ENCODE data around the gene UVRAG. TPM values are rescaled to one million over a fixed set of nuclear protein-coding genes. Genes with fewer than 3 reads are reported as not detected.

Gene UVRAG
- total RNA-seq, 1 experiment from 2014 or later = 13.0 TPM

DNA sequence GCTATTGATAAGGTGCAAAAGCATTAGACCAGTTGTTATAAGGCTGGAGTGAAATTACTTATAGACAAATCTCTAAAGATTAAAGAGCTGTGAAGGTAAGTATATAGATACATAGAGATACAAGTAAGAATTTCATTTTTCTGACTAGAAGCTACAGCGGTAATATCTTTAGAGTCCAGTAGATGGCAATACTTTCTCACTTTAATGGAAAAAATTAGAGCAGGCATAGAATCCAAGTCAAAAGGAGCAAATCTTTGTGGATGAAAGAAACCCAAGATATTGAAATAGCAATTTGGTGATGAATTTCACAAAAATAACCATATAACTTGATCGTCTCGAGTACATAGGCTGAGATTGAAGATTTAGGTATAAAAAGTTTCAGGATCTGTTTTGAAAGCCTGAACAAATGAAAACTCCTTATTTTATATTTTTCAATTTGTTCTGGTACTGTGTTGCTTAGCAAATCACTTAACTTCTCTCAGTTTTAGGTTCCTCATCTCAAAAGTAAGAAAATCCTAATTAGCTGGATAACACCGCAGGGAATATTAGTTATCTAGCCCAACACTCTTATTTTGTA lies 81.9 kb downstream of the UVRAG start:
- TF ChIP-seq EZH2phosphoT487 (IDR thresholded peaks at IDR 0.05; ENCODE audit: borderline replicate concordance, low read length) = no peak
- no peak for TF ChIP-seq EZH2 (IDR thresholded peaks at IDR 0.05; ENCODE audit: low read length, unreplicated experiment)
- TF ChIP-seq, protein P1, sequence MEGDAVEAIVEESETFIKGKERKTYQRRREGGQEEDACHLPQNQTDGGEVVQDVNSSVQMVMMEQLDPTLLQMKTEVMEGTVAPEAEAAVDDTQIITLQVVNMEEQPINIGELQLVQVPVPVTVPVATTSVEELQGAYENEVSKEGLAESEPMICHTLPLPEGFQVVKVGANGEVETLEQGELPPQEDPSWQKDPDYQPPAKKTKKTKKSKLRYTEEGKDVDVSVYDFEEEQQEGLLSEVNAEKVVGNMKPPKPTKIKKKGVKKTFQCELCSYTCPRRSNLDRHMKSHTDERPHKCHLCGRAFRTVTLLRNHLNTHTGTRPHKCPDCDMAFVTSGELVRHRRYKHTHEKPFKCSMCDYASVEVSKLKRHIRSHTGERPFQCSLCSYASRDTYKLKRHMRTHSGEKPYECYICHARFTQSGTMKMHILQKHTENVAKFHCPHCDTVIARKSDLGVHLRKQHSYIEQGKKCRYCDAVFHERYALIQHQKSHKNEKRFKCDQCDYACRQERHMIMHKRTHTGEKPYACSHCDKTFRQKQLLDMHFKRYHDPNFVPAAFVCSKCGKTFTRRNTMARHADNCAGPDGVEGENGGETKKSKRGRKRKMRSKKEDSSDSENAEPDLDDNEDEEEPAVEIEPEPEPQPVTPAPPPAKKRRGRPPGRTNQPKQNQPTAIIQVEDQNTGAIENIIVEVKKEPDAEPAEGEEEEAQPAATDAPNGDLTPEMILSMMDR (conservative IDR thresholded peaks at IDR 0.05; ENCODE audit: low read depth, low read length) = peak; percentile 93
- no peaks in the 10 kb centered on the region for H3K79me2 ChIP-seq (ENCODE audit: low read length)
- DNase-seq (peak; percentile 82), ATAC-seq (peak; percentile 63; the same call in 1 of the 2 replicates)
- H2AFZ ChIP-seq (ENCODE audit: low read length) = no peak overlapping the region
- no peaks in the 10 kb centered on the region for H4K20me1 ChIP-seq (ENCODE audit: low read length)
- H3K4me2 ChIP-seq (ENCODE audit: low read length) = no peak overlapping the region
- BruUV-seq (replicated peaks) = no TSS peak
- no peaks in the 10 kb centered on the region for H3K9me3 ChIP-seq (ENCODE audit: low read length)
- H3K27ac ChIP-seq (ENCODE audit: low read length) = no peak overlapping the region
- no peaks in the 10 kb centered on the region for H3K4me1 ChIP-seq (ENCODE audit: insufficient read depth, low read length)
- CTCF ChIA-PET = interaction anchor here (0.5 to 1.8 kb wide), 8 partner anchors 110 to 312 kb away, joined by 3 to 17 read pairs (median 4); no protein-coding TSS in a partner anchor
- no peaks in the 10 kb centered on the region for H3K9me2 ChIP-seq (replicated peaks; ENCODE audit: low read length)
- no peaks in the 10 kb centered on the region for H3K27me3 ChIP-seq (ENCODE audit: low read length)
- intact Hi-C loops (cut with micrococcal nuclease) = loop anchor here (1.0 to 2.0 kb wide), 6 partner anchors 72 to 422 kb away; partner anchors contain the start of gene WNT11
- H3K36me3 ChIP-seq (ENCODE audit: low read depth, low read length) = 0 out of 2 replicates have a peak, but pooled peaks cover 4% of the 10 kb centered on the region
- H3K9ac ChIP-seq (ENCODE audit: low read length) = no peak overlapping the region
- no peak overlapping the region for H3K4me3 ChIP-seq (ENCODE audit: low read length)
- POLR2A ChIA-PET (ENCODE audit: unreplicated experiment) = interaction anchor here (0.6 kb wide), 1 partner anchor 292 kb away, joined by 3 read pairs; no protein-coding TSS in a partner anchor
- no peaks in the 10 kb centered on the region for H3F3A ChIP-seq (ENCODE audit: low read length, unreplicated experiment)

DNA sequence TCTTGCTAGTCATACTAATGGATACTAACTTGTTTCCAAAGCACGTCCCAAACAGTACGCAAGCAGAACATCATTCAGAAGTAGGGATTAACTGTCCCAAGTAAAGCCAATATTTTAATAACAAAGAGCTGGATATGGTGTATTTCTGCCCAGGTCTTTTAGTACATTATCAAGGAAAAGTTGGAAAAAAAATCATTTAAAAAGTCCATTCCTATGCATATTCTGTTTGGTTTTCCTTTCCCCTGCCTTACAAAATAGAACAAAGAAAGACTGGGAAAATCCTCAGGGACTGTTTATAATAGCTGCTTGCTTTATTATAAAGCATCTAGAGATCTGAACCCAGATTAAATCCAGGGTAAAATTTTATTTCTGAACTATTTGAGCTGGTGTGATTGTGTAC lies 83.9 kb downstream of the UVRAG start:
- no peak overlapping the region for H3K9ac ChIP-seq (ENCODE audit: low read length)
- H4K20me1 ChIP-seq (ENCODE audit: low read length) = no peaks in the 10 kb centered on the region
- no peak overlapping the region for H3K27ac ChIP-seq (ENCODE audit: low read length)
- no peak for TF ChIP-seq EZH2phosphoT487 (IDR thresholded peaks at IDR 0.05; ENCODE audit: borderline replicate concordance, low read length)
- TF ChIP-seq, protein P1 (conservative IDR thresholded peaks at IDR 0.05; ENCODE audit: low read depth, low read length) = no peak
- no peak for TF ChIP-seq EZH2 (IDR thresholded peaks at IDR 0.05; ENCODE audit: low read length, unreplicated experiment)
- BruUV-seq (replicated peaks) = no TSS peak
- DNase-seq (no peak), ATAC-seq (no peak)
- CTCF ChIA-PET = interaction anchor here (0.6 to 1.1 kb wide), 2 partner anchors 253 to 309 kb away, joined by 3 to 4 read pairs; no protein-coding TSS in a partner anchor
- no peaks in the 10 kb centered on the region for H3K79me2 ChIP-seq (ENCODE audit: low read length)
- H3F3A ChIP-seq (ENCODE audit: low read length, unreplicated experiment) = no peaks in the 10 kb centered on the region
- no peak overlapping the region for H3K4me3 ChIP-seq (ENCODE audit: low read length)
- POLR2A ChIA-PET (ENCODE audit: unreplicated experiment) = no interaction called here
- H3K9me3 ChIP-seq (ENCODE audit: low read length) = no peaks in the 10 kb centered on the region
- intact Hi-C loops (cut with micrococcal nuclease) = no loop called here
- H3K9me2 ChIP-seq (replicated peaks; ENCODE audit: low read length) = no peaks in the 10 kb centered on the region
- H3K36me3 ChIP-seq (ENCODE audit: low read depth, low read length) = no peaks in the 10 kb centered on the region
- H3K4me1 ChIP-seq (ENCODE audit: insufficient read depth, low read length) = no peaks in the 10 kb centered on the region
- no peak overlapping the region for H3K4me2 ChIP-seq (ENCODE audit: low read length)
- no peaks in the 10 kb centered on the region for H3K27me3 ChIP-seq (ENCODE audit: low read length)
- no peak overlapping the region for H2AFZ ChIP-seq (ENCODE audit: low read length)

DNA sequence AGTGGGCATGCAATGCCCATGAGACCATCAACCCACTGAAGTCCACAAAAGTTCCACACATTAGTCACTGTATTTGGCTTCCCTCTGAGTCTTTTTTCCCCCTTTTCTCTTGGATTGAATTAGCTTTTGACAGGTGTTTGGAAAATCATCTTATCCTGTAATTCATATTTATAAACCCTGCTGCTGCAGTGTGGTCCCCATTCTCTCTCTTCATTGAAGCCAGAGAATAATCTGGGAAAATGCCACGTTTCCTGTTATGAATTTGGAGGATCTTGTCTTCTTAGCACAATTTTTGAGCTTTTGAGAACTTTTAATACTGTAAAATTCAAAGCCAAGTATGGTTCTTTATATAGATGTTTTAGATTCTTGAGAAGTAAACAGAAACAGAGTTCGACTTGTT lies 84.8 kb downstream of the UVRAG start:
- Histone ChIP-seq H3K4me3 (ENCODE audit: low read length) (no peak overlapping the region), H4K20me1 (ENCODE audit: low read length) (no peaks in the 10 kb centered on the region), H3K27ac (ENCODE audit: low read length) (no peak overlapping the region), H3K9me2 (replicated peaks; ENCODE audit: low read length) (no peaks in the 10 kb centered on the region), H3K36me3 (ENCODE audit: low read depth, low read length) (no peaks in the 10 kb centered on the region), H3K27me3 (ENCODE audit: low read length) (no peaks in the 10 kb centered on the region), H3K9me3 (ENCODE audit: low read length) (no peaks in the 10 kb centered on the region), H2AFZ (ENCODE audit: low read length) (no peak overlapping the region), H3K4me2 (ENCODE audit: low read length) (no peak overlapping the region), H3K4me1 (ENCODE audit: insufficient read depth, low read length) (no peaks in the 10 kb centered on the region), H3F3A (ENCODE audit: low read length, unreplicated experiment) (no peaks in the 10 kb centered on the region), H3K9ac (ENCODE audit: low read length) (no peak overlapping the region), H3K79me2 (ENCODE audit: low read length) (no peaks in the 10 kb centered on the region)
- no TSS peak for BruUV-seq (replicated peaks)
- ATAC-seq (no peak), DNase-seq (no peak)
- TF ChIP-seq, protein P1 (conservative IDR thresholded peaks at IDR 0.05; ENCODE audit: low read depth, low read length) = no peak
- TF ChIP-seq EZH2 (IDR thresholded peaks at IDR 0.05; ENCODE audit: low read length, unreplicated experiment) = no peak
- TF ChIP-seq EZH2phosphoT487 (IDR thresholded peaks at IDR 0.05; ENCODE audit: borderline replicate concordance, low read length) = no peak
- ChIA-PET POLR2A (ENCODE audit: unreplicated experiment) (no interaction called here), CTCF (interaction anchor here (1.1 kb wide), 1 partner anchor 252 kb away, joined by 4 read pairs; no protein-coding TSS in a partner anchor)
- intact Hi-C loops (cut with micrococcal nuclease) = no loop called here

Data from PC-3 (cell line).